HG02885 (cell line): ENCODE data around the gene INSL3.
A peak's percentile ranks its signal among the peaks of the same experiment; 100 is the strongest.

Experiments used
- ATAC-seq: cut with Tn5 transposase; IDR thresholded peaks from one replicate; pipeline ENCODE4 v1.9.1; 2021; ENCODE audit warnings: mild to moderate bottlenecking; ENCODE audit not compliant: unreplicated experiment, poor library complexity

INSL3 gene, protein sequence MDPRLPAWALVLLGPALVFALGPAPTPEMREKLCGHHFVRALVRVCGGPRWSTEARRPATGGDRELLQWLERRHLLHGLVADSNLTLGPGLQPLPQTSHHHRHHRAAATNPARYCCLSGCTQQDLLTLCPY

DNA sequence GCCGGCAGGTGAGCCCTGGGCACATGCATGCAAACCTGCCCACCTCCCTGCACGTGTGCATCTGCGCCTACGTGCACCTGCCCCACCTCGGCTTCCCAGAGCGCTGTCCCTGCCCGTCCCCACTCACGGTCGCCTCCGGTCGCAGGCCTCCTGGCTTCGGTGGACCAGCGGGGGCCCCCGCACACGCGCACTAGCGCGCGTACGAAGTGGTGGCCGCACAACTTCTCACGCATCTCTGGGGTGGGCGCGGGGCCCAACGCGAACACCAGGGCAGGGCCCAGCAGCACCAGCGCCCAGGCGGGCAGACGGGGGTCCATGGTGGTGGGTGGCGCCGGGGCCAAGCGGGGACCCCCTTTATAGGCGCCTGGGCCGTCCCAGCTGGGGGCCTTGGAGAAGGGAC is at the start of gene INSL3:
Gene INSL3, minus strand, starts transcription at position 330 of the 400 bp plus-strand sequence. Its CDS starts 13 bp downstream, at position 317.
- no peak for ATAC-seq

- no peak for ATAC-seq
Observed at GRCh38 chr19:17869114-17869608, 47.8 kb upstream of the INSL3 start.

GRCh38 chr19:17868669-17869068 is 47.4 kb upstream of the INSL3 start:
- ATAC-seq: no peak

DNA sequence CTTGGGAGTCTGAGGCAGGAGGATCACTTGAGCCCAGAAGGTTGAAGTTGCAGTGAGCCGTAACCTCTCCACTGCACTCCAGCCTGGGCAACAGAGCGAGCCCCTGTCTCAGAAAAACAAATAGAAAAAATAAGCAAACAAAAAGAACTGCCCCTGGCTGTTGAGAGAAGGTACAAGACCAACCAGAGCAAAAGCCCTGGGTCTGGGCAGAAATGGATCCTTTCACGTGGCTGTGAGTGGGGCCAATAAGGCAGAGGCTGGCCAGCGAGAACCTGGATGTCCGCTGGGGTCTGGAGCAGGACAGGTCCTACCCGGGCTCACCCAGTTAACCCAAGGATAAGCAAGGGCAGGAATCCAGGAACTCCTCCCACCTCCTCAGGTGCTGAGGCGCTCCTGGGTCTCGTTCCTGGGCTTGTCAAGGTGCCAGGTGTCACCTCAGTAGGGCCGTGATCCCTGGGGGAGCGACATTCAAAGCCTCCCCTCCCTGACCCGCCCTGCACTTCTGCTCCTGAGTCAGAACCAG is 45.7 kb upstream of the INSL3 start:
- ATAC-seq: no peak

GRCh38 chr19:17866312-17866963 is 45.1 kb upstream of the INSL3 start:
- no peak for ATAC-seq

DNA sequence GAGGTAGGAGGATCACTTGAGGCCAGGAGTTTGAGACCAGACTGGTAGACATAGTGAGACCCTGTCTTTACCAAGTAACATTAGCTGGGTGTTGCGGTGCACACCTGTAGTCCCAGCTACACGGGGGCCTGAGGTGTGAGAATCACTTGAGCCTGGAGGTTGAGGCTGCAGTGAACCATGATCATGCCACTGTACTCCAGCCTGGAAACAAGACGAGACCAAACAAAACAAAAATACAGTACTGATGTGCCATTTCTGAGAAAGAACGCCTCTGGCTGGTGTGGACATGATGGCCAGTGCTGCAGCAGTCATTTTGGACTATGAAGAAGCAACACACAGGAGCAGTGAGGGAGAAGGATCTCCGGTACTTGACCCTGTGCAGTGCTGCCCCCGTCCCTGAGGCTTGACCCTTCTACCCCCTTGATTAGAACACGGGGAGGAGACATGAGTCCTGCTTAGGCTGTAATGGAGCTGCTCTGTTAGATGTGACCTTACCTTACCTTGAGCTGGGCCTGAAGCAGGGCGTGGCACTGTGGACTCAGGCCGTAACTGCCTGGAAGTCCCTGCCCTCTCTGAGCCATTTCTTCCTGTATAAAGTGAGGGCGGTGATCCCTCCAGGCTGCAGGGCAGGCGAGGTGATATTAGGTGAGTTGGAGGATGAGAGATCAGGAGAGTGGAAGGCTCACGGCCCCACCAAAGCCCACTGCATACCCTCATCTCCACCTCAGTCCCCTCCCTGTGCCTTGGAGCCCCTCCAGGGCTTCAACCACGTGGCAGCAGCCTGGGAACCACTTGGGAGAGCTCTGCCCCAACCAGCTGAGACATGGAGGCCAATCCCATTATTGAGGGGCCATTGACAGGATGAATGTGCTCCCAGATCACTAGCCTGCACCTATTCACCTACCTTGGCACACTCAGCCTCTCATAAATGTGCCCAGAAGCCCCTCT is 44.3 kb upstream of the INSL3 start:
- no peak for ATAC-seq

- no peak for ATAC-seq
Observed at GRCh38 chr19:17863520-17864182, 42.3 kb upstream of the INSL3 start.

GRCh38 chr19:17862711-17863519 is 41.6 kb upstream of the INSL3 start:
- ATAC-seq: no peak

DNA sequence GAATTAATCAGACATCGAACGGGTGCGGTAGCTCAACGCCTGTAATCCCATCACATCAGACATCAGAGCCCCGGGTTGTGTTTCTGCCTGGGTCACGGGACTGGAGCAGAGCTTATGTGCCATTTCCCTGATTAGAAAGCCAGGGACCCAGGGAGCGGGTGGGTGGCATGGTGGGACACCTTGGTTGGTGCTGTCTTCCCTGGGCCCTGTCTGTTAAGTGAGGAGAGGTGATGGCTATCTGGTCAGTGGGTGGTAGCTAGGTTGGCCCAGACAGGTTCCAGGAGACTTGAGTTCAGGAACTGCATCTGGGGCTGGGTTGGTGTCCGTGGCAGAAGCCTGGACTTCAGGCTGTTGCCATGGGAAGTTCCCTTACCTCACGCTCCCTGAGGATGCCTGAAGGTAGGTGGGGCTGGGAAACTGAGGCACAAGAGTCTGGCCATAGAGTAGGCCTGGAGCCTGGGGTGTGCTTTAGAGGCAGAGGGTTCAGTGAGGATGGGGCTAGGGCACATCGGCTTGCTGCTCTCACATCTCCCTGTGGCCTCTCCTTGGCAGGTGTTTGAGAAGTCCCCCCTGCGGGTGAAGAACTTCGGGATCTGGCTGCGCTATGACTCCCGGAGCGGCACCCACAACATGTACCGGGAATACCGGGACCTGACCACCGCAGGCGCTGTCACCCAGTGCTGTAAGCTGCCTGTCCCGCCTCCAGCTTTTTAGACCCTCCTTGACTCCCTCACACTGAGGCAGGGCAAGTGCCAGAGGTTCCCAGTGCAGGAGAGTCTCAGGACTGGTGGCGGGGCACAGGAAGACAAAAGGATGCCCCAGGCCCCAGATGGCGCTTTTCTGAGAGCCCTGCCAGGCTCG is 40.5 kb upstream of the INSL3 start:
- no peak for ATAC-seq

GRCh38 chr19:17860993-17861360 is 39.7 kb upstream of the INSL3 start:
- no peak for ATAC-seq

DNA sequence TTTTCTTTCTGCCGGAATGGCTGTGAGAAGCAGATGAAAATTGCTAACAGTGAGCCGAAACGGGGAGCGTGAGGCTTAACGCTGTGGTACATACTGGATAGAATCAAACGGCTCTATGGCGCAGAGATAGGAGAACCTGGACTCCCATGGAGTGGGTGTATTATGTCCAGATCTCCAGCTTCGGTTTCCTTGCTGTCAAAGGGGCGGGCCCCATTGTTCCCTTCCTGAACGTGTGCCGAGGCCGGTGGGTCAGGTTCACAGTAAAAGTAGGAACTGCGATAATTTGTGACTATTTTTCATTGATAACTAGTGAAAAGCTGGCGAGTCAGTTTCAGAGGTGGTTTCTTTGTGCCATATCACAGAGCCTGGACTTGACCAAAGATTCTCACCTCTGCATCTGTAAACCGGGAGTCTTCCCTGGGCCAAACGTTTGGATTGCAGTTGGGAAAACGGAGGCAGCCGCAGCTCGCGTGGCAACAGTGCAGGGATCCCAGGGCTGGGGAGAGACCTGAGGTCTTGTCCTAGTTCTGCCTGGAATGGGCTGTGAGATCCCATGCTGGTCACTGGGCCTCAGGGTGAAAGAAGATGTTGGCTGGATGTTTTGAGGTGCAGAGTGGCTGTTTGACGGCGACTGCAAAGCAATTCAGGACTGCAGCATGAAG is 39.1 kb upstream of the INSL3 start:
- ATAC-seq: no peak

DNA sequence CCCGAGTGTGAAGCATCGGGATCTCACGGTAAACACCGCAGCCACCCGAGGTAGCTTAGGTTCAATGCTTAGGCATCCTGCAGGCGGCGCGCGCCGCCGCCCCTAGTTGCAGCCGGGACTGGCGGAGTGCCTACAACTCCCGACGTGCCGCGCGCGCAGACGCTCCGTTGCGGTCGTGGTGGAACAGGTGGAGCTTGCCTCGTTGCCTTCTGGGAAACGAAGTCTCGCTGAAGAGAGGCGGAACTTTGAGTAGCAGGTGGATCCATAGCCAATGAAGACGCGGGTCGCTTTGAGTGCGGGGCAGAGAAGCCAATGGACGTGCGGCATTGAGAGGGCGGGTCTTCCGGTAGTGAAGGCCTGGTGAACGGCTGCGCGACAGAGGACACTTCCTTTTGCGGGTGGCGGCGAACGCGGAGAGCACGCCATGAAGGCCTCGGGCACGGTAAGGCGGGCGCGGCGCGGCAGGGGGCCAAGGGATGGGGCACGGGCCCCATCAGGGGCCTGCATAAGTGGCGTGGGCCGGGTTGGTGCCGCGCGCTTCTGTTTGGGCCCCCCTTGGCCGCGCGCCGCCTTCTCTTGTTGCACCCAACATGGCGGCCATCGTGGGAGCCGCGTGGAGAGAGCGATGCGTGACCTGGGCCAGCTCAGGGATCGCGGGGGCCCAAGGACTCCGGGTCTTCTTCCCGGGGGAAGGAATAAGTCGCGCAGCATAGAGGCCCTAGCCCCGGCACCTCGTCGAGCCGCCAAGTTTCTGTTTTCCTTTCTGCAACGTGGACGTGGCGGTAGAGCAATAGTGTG is 38.4 kb upstream of the INSL3 start, which contains the start of gene RPL18A:
Gene RPL18A, plus strand, starts transcription at position 378 of the 798 bp plus-strand sequence. Its CDS starts 47 bp downstream, at position 425.
- peak; percentile 93 for ATAC-seq

GRCh38 chr19:17855280-17856152 is 34.2 kb upstream of the INSL3 start:
- ATAC-seq: no peak

GRCh38 chr19:17854061-17854460 is 32.7 kb upstream of the INSL3 start:
- no peak for ATAC-seq

DNA sequence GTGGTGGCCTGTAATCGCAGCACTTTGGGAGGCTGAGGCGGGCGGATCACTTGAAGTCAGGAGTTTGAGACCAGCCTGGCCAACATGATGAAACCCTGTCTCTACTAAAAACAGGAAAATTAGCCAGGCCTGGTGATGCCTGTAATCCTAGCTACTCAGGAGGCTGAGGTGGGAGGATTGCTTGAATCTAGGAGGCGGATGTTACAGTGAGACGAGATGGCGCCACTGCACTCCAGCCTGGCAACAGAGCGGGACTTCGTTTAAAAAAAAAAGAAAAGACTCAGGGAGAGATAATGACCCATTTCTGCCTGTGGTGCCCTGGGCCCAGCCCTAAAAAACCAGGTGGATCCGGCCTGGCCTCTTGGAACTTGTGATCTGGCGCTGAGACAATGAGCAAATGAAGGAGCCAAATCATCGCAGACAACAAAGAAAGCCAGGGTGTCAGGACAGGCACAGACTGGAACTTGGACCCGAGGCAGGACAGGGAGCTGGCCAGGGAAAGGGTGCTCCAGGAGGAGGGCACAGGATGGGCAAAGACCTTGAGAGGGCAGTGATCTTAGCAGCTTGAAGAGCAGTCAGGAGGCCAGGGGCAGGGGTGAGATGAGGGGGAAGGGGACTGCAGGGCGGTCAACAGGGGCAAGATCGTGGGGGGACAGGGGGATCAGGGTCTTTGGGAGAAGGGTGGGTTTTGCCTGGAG is 27.4 kb upstream of the INSL3 start:
- ATAC-seq: no peak
